CD4-positive, alpha-beta T cell (primary cell): ENCODE measurements around the gene LDAH. TPM values are rescaled to one million over a fixed set of nuclear protein-coding genes. Genes with fewer than 3 reads are reported as not detected.

Source experiments
- ATAC-seq: fragments of 200-7000 bp; cut with Tn5 transposase; one replicate; pipeline ENCODE4 v1.10.0; 2022; ENCODE audit warnings: mild to moderate bottlenecking; ENCODE audit not compliant: poor library complexity
- CTCF ChIA-PET: fragments of 350-600 bp; sonication (Branson Sonifier 250); formaldehyde crosslinking; loops from one replicate; lab custom pipeline; 2021; ENCODE audit warnings: antibody characterized with exemption, inconsistent platforms; lab: Charles Lee
- POLR2A ChIA-PET: fragments of 350-600 bp; sonication (Branson Sonifier 250); formaldehyde crosslinking; loops from one replicate; lab custom pipeline; 2021; ENCODE audit warnings: antibody characterized with exemption, inconsistent platforms; lab: Charles Lee
- DNase-seq, 14 experiments: peaks; one replicate each; pipeline ENCODE4 v3.0.0-alpha.2; 2013 to 2020; ENCODE audit warnings: mixed read lengths in 2 of 14
- H3K27ac ChIP-seq, 2 donors: one replicate each; pipeline versions ENCODE4 v1.5.1 to v1.7.0; 2013; ENCODE audit warnings: low read length in 2 of 2, low read depth in 1 of 2, mild to moderate bottlenecking in 1 of 2
- H3K27me3 ChIP-seq, 2 experiments: 1 replicate in 1 of 2; 2 replicates in 1 of 2; pipeline versions ENCODE4 v1.6.1 to v1.7.0; 2013; ENCODE audit warnings: low read length in 2 of 2, control low read depth in 1 of 2, mild to moderate bottlenecking in 1 of 2, moderate library complexity in 1 of 2; ENCODE audit not compliant: insufficient read depth in 2 of 2, control insufficient read depth in 1 of 2
- H3K36me3 ChIP-seq: one replicate; pipeline ENCODE4 v1.6.1; 2013; ENCODE audit warnings: low read length, control low read depth; ENCODE audit not compliant: insufficient read depth
- H3K4me1 ChIP-seq: one replicate; pipeline ENCODE4 v1.6.1; 2013; ENCODE audit warnings: low read length, control low read depth; ENCODE audit not compliant: insufficient read depth
- H3K4me3 ChIP-seq: one replicate; pipeline ENCODE4 v1.5.1; 2013; ENCODE audit warnings: mild to moderate bottlenecking, low read length, moderate library complexity
- H3K9me3 ChIP-seq, 2 experiments: 1 replicate in 1 of 2; 2 replicates in 1 of 2; pipeline versions ENCODE4 v1.6.1 to v1.7.0; 2013; ENCODE audit warnings: low read length in 2 of 2, mild to moderate bottlenecking in 2 of 2, control low read depth in 1 of 2, moderate library complexity in 1 of 2; ENCODE audit not compliant: control insufficient read depth in 1 of 2, insufficient read depth in 1 of 2
- H3K27ac Mint-ChIP-seq: one replicate; pipeline ENCODE4 v1.8.0; 2020; ENCODE audit warnings: mixed read lengths
- H3K27me3 Mint-ChIP-seq: one replicate; pipeline ENCODE4 v1.8.0; 2021; ENCODE audit warnings: mixed read lengths
- H3K36me3 Mint-ChIP-seq: one replicate; pipeline ENCODE4 v1.8.0; 2021; ENCODE audit warnings: low read depth, mixed read lengths
- H3K4me1 Mint-ChIP-seq: one replicate; pipeline ENCODE4 v1.8.0; 2021; ENCODE audit warnings: low read depth, mixed read lengths
- H3K4me3 Mint-ChIP-seq: one replicate; pipeline ENCODE4 v1.8.0; 2020; ENCODE audit warnings: mild to moderate bottlenecking, mixed read lengths
- H3K9me3 Mint-ChIP-seq: one replicate; pipeline ENCODE4 v1.8.0; 2020; ENCODE audit warnings: mixed read lengths
- intact Hi-C, 2 experiments: fragments of 100-400 bp; cut with DNase I in 1 of 2; cut with micrococcal nuclease in 1 of 2; formaldehyde crosslinking; loops; one replicate each; pipeline versions ENCODE4 v1.15.1 to v1.9.0; 2023 to 2025; cut with DNase I, micrococcal nuclease
- total RNA-seq, 174 experiments: library from RNA in 2 of 174; stranded (reverse) in 2 of 174; gene quantifications; one replicate each; pipeline ENCODE4 v1.2.3 and lab custom pipeline; 2021 to 2026
- TF ChIP-seq, protein P1 (sequence below): fragments of 200-600 bp; IDR thresholded peaks from one replicate; pipeline ENCODE4 v1.8.0; 2022; ENCODE audit warnings: antibody characterized with exemption, mild to moderate bottlenecking

The LDAH gene
- total RNA-seq, 2 experiments from 2014 or later, result 6.5 to 7.2 TPM

GRCh38 chr2:20653695-20654534 lies 169.0 kb downstream of the LDAH start:
- CTCF ChIA-PET, result interaction anchor here (0.6 kb wide), 1 partner anchor 51 kb away, joined by 5 read pairs; no protein-coding TSS in a partner anchor
- ATAC-seq, result no peak
- Histone ChIP-seq H3K27ac (no peak overlapping the region), H3K36me3 (no peaks in the 10 kb centered on the region), H3K4me1 (peaks cover 26% of the 10 kb centered on the region), H3K9me3 (no peaks in the 10 kb centered on the region), H3K4me3 (no peak overlapping the region), H3K27me3 (peaks cover 0 to 2% of the 10 kb centered on the region in 2 experiments)
- no peaks in the 10 kb centered on the region for H3K36me3 Mint-ChIP-seq
- intact Hi-C loops, result loop anchor here (2.0 to 5.0 kb wide), 5 partner anchors 169 to 1307 kb away; partner anchors contain the start of genes LAPTM4A (in 1 of the 2), LDAH (in 1 of the 2), PUM2 (in 1 of the 2) and TTC32 (in 1 of the 2)
- H3K27me3 Mint-ChIP-seq, result peaks cover 8% of the 10 kb centered on the region
- H3K27ac Mint-ChIP-seq, result no peak overlapping the region
- POLR2A ChIA-PET, result no interaction called here
- TF ChIP-seq, protein P1, sequence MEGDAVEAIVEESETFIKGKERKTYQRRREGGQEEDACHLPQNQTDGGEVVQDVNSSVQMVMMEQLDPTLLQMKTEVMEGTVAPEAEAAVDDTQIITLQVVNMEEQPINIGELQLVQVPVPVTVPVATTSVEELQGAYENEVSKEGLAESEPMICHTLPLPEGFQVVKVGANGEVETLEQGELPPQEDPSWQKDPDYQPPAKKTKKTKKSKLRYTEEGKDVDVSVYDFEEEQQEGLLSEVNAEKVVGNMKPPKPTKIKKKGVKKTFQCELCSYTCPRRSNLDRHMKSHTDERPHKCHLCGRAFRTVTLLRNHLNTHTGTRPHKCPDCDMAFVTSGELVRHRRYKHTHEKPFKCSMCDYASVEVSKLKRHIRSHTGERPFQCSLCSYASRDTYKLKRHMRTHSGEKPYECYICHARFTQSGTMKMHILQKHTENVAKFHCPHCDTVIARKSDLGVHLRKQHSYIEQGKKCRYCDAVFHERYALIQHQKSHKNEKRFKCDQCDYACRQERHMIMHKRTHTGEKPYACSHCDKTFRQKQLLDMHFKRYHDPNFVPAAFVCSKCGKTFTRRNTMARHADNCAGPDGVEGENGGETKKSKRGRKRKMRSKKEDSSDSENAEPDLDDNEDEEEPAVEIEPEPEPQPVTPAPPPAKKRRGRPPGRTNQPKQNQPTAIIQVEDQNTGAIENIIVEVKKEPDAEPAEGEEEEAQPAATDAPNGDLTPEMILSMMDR, result no peak
- no peak overlapping the region for H3K4me3 Mint-ChIP-seq
- DNase-seq, result no peak
- no peaks in the 10 kb centered on the region for H3K9me3 Mint-ChIP-seq
- peaks cover 29% of the 10 kb centered on the region for H3K4me1 Mint-ChIP-seq

- ChIA-PET CTCF (no interaction called here), POLR2A (interaction anchor here (2.1 kb wide), 1 partner anchor 11 kb away, joined by 9 read pairs; no protein-coding TSS in a partner anchor)
- H3K27ac ChIP-seq, result no peak overlapping the region
- intact Hi-C loops, result loop anchor here (2.0 to 5.0 kb wide), 5 partner anchors 170 to 1306 kb away; partner anchors contain the start of genes LAPTM4A (in 1 of the 2), LDAH (in 1 of the 2), PUM2 (in 1 of the 2) and TTC32 (in 1 of the 2)
- Mint-ChIP-seq H3K27me3 (peaks cover 2% of the 10 kb centered on the region), H3K4me1 (peaks cover 37% of the 10 kb centered on the region), H3K27ac (peak overlapping the region; percentile 89), H3K9me3 (no peaks in the 10 kb centered on the region), H3K36me3 (no peaks in the 10 kb centered on the region), H3K4me3 (no peak overlapping the region)
- H3K4me1 ChIP-seq, result peaks cover 28% of the 10 kb centered on the region
- DNase-seq (no peak), ATAC-seq (no peak)
- H3K36me3 ChIP-seq, result no peaks in the 10 kb centered on the region
- no peak overlapping the region for H3K4me3 ChIP-seq
- TF ChIP-seq, protein P1, result no peak
- H3K27me3 ChIP-seq, result no peaks in the 10 kb centered on the region
- no peaks in the 10 kb centered on the region for H3K9me3 ChIP-seq
Observed at GRCh38 chr2:20652673-20653575, 170.0 kb downstream of the LDAH start.

GRCh38 chr2:20652141-20652540 lies 170.8 kb downstream of the LDAH start:
- Histone ChIP-seq H3K4me1 (peaks cover 28% of the 10 kb centered on the region), H3K27me3 (no peaks in the 10 kb centered on the region), H3K9me3 (no peaks in the 10 kb centered on the region), H3K4me3 (no peak overlapping the region), H3K27ac (no peak overlapping the region), H3K36me3 (no peaks in the 10 kb centered on the region)
- H3K27ac Mint-ChIP-seq, result peak overlapping the region; percentile 89
- H3K4me1 Mint-ChIP-seq, result peaks cover 37% of the 10 kb centered on the region
- CTCF ChIA-PET, result interaction anchor here (2.0 to 2.9 kb wide), 3 partner anchors 10 to 205 kb away, joined by 10 to 52 read pairs (median 28); partner anchors contain the start of gene RHOB
- no peak for ATAC-seq
- POLR2A ChIA-PET, result interaction anchor here (1.4 to 3.4 kb wide), 3 partner anchors 10 to 205 kb away, joined by 5 to 30 read pairs (median 9); partner anchors contain the start of gene RHOB
- intact Hi-C loops, result loop anchor here (2.0 to 5.0 kb wide), 5 partner anchors 171 to 1305 kb away; partner anchors contain the start of genes LAPTM4A (in 1 of the 2), LDAH (in 1 of the 2), PUM2 (in 1 of the 2) and TTC32 (in 1 of the 2)
- no peaks in the 10 kb centered on the region for H3K9me3 Mint-ChIP-seq
- H3K4me3 Mint-ChIP-seq, result peak overlapping the region; percentile 94
- no peaks in the 10 kb centered on the region for H3K27me3 Mint-ChIP-seq
- TF ChIP-seq, protein P1, result no peak
- no peak for DNase-seq
- H3K36me3 Mint-ChIP-seq, result no peaks in the 10 kb centered on the region
